ENCODE results near the gene HIPK3. TPM values are rescaled to one million over a fixed set of nuclear protein-coding genes. Genes with fewer than 3 reads are reported as not detected.
"Not testable (repeated sequence)": the region's sequence is repeated elsewhere in the genome, so short reads cannot be mapped to it uniquely, and the experiment has no call there.

HIPK3 gene
- total RNA-seq, result 100 to 1,000 TPM; 202 to 226 TPM
- long read RNA-seq, full-length matches to known transcripts, result 1 of 16 reads
- long read RNA-seq, partial matches to known transcripts, result 13 of 16 reads
- long read RNA-seq, other reads (novel, unspliced or antisense), result 2 of 16 reads

- DNase-seq (peak; percentile 88), ATAC-seq (peak; percentile 90 to 92)
- intact Hi-C loops (cut with DNase I), result loop anchor here (2.0 to 10.0 kb wide), 5 partner anchors 70 to 93 kb away; partner anchors contain the start of gene CSTF3 (in 1 of the 2)
Measured at GRCh38 chr11:33257160-33257896, at the start of gene HIPK3. TSS of gene HIPK3 (plus strand) at chr11:33257381.

GRCh38 chr11:33207408-33207985 is 49.7 kb upstream of the HIPK3 start:
- peak; percentile 63 for ATAC-seq
- peak; percentile 42 for DNase-seq
- intact Hi-C loops (cut with DNase I), result no loop called here

GRCh38 chr11:33208150-33208549 is 49.0 kb upstream of the HIPK3 start:
- no peak for ATAC-seq

GRCh38 chr11:33211153-33211552 is 46.0 kb upstream of the HIPK3 start:
- intact Hi-C loops (cut with DNase I), result no loop called here
- DNase-seq (no peak), ATAC-seq (peak in 1 of 2 donors; percentile 29)

More at GRCh38 chr11:33208150-33208549, 49.0 kb upstream of the HIPK3 start:
- no peak for DNase-seq
- intact Hi-C loops (cut with DNase I), result no loop called here

GRCh38 chr11:33211580-33211979 is 45.6 kb upstream of the HIPK3 start:
- ATAC-seq (no peak), DNase-seq (no peak)
- intact Hi-C loops (cut with DNase I), result no loop called here

- DNase-seq (no peak), ATAC-seq (no peak)
- intact Hi-C loops (cut with DNase I), result no loop called here
Measured at GRCh38 chr11:33214187-33214586, 43.0 kb upstream of the HIPK3 start.

GRCh38 chr11:33214767-33215166 is 42.4 kb upstream of the HIPK3 start:
- DNase-seq (no peak), ATAC-seq (no peak)
- intact Hi-C loops (cut with DNase I), result no loop called here

GRCh38 chr11:33216676-33217075 is 40.5 kb upstream of the HIPK3 start:
- intact Hi-C loops (cut with DNase I); DNase-seq; ATAC-seq: not testable (repeated sequence)

GRCh38 chr11:33222052-33222750 is 35.0 kb upstream of the HIPK3 start:
- ATAC-seq (no peak), DNase-seq (no peak)
- intact Hi-C loops (cut with DNase I), result no loop called here

- no peak for ATAC-seq
- DNase-seq, result no peak
- intact Hi-C loops (cut with DNase I), result no loop called here
Measured at GRCh38 chr11:33225371-33225770, 31.8 kb upstream of the HIPK3 start.

- DNase-seq, result no peak
- peak in 1 of 2 donors; percentile 47 for ATAC-seq
- intact Hi-C loops (cut with DNase I), result no loop called here
Measured at GRCh38 chr11:33227578-33228261, 29.5 kb upstream of the HIPK3 start.

- no peak for DNase-seq
- ATAC-seq, result peak in 1 of 2 donors; percentile 19
- intact Hi-C loops (cut with DNase I), result no loop called here
Measured at GRCh38 chr11:33234397-33235190, 22.6 kb upstream of the HIPK3 start.

- ATAC-seq, result no peak
- intact Hi-C loops (cut with DNase I), result no loop called here
- no peak for DNase-seq
Measured at GRCh38 chr11:33237039-33237597, 20.1 kb upstream of the HIPK3 start.

GRCh38 chr11:33242575-33242974 is 14.6 kb upstream of the HIPK3 start:
- DNase-seq, result no peak
- intact Hi-C loops (cut with DNase I), result no loop called here
- ATAC-seq, result no peak

GRCh38 chr11:33243654-33244053 is 13.5 kb upstream of the HIPK3 start:
- DNase-seq; intact Hi-C loops (cut with DNase I); ATAC-seq: not testable (repeated sequence)

- DNase-seq (no peak), ATAC-seq (peak in 1 of 2 donors; percentile 21)
- intact Hi-C loops (cut with DNase I), result no loop called here
Measured at GRCh38 chr11:33248416-33248971, 8.7 kb upstream of the HIPK3 start.

- ATAC-seq (no peak), DNase-seq (no peak)
- intact Hi-C loops (cut with DNase I), result loop anchor here (2.0 to 10.0 kb wide), 5 partner anchors 71 to 91 kb away; partner anchors contain the start of gene CSTF3 (in 1 of the 2)
Measured at GRCh38 chr11:33256031-33256812, 959 bp upstream of the HIPK3 start.

Data from left cardiac atrium (tissue), 4 donors.